OCI-LY7 (cell line): ENCODE data around the gene MACROD1. TPM values are rescaled to one million over a fixed set of nuclear protein-coding genes. Genes with fewer than 3 reads are reported as not detected.

Experiments
- BruUV-seq: library from RNA; stranded (reverse); fragments of 400-500 nt; replicated peaks from 2 replicates; lab custom pipeline; 2021; lab: Mats Ljungman, UMichigan
- CTCF ChIA-PET: fragments of 300-600 bp; sonication (Branson Sonifier 250); formaldehyde crosslinking; loops from one replicate; lab custom pipeline; 2022; ENCODE audit warnings: antibody characterized with exemption; ENCODE audit not compliant: unreplicated experiment; lab: Charles Lee
- POLR2A ChIA-PET: fragments of 300-600 bp; sonication (Branson Sonifier 250); formaldehyde crosslinking; loops from one replicate; lab custom pipeline; 2022; ENCODE audit warnings: antibody characterized with exemption; lab: Charles Lee
- DNase-seq: peaks from one replicate; pipeline ENCODE4 v3.0.0-alpha.2; 2015; ENCODE audit warnings: low spot score
- H2AFZ ChIP-seq: fragments of 200-600 bp; sonication (generic), shearing (Covaris generic); 2 replicates; pipeline ENCODE4 v1.6.1; 2014; ENCODE audit warnings: mild to moderate bottlenecking, antibody characterized with exemption, low read length, moderate library complexity
- H3K27ac ChIP-seq: fragments of 200-600 bp; sonication (generic); 2 replicates; pipeline ENCODE4 v1.5.1; 2014; ENCODE audit warnings: mixed run types, low read depth, mild to moderate bottlenecking, moderate library complexity, low read length, inconsistent platforms; ENCODE audit not compliant: poor library complexity, severe bottlenecking
- H3K36me3 ChIP-seq: fragments of 200-600 bp; sonication (generic); 2 replicates; pipeline ENCODE4 v1.6.1; 2014; ENCODE audit warnings: mild to moderate bottlenecking, antibody characterized with exemption, low read length, moderate library complexity, mixed read lengths; ENCODE audit not compliant: insufficient read depth
- H3K4me1 ChIP-seq: fragments of 200-600 bp; sonication (generic); 2 replicates; pipeline ENCODE4 v1.5.1; 2014; ENCODE audit warnings: mild to moderate bottlenecking, low read length; ENCODE audit not compliant: insufficient read depth, poor library complexity, severe bottlenecking
- H3K4me2 ChIP-seq: fragments of 200-600 bp; sonication (generic); 2 replicates; pipeline ENCODE4 v1.6.1; 2014; ENCODE audit warnings: mild to moderate bottlenecking, low read length
- H3K4me3 ChIP-seq: fragments of 200-600 bp; sonication (generic); 2 replicates; pipeline ENCODE4 v1.5.1; 2014; ENCODE audit warnings: mild to moderate bottlenecking, low read depth, low read length; ENCODE audit not compliant: poor library complexity, severe bottlenecking
- H3K79me2 ChIP-seq: fragments of 200-600 bp; sonication (generic); 2 replicates; pipeline ENCODE4 v1.6.1; 2016; ENCODE audit warnings: low read depth, mild to moderate bottlenecking, low read length, moderate library complexity, mixed read lengths; ENCODE audit not compliant: insufficient read depth
- H3K9me2 ChIP-seq: fragments of 200-600 bp; sonication (generic); 2 replicates; pipeline ENCODE4 v1.6.1; 2016; ENCODE audit warnings: mild to moderate bottlenecking, low read length, mixed read lengths; ENCODE audit not compliant: insufficient read depth
- H3K9me3 ChIP-seq: fragments of 200-600 bp; sonication (generic); 2 replicates; pipeline ENCODE4 v1.6.1; 2014; ENCODE audit warnings: mild to moderate bottlenecking, mixed run types, low read length, mixed read lengths
- H4K20me1 ChIP-seq: fragments of 200-600 bp; sonication (generic); 2 replicates; pipeline ENCODE4 v1.6.1; 2014; ENCODE audit warnings: mild to moderate bottlenecking, antibody characterized with exemption, low read length, moderate library complexity, mixed read lengths; ENCODE audit not compliant: insufficient read depth
- CTCF ChIP-seq: fragments of 200-600 bp; sonication (generic); conservative IDR thresholded peaks from 2 replicates; pipeline ENCODE4 v1.5.1; 2014; ENCODE audit warnings: mild to moderate bottlenecking, antibody characterized with exemption, low read length, moderate library complexity, mixed read lengths
- EZH2phosphoT487 ChIP-seq: fragments of 200-600 bp; sonication (generic); IDR thresholded peaks from 2 replicates; pipeline ENCODE4 v1.6.1; 2018; ENCODE audit warnings: low read depth, borderline replicate concordance, mild to moderate bottlenecking, mixed run types, antibody characterized with exemption, low read length, moderate library complexity, mixed read lengths
- intact Hi-C: fragments of 100-400 bp; cut with micrococcal nuclease; formaldehyde crosslinking; loops from one replicate; pipeline ENCODE4 v1.10.0; 2022; ENCODE audit not compliant: unreplicated experiment
- total RNA-seq, 2 experiments: library from RNA; depleted of rRNA in 1 of 2; stranded (reverse); fragments of >200 nt in 1 of 2; shearing (Covaris generic) in 1 of 2; gene quantifications; 2 replicates each; pipeline ENCODE4 v1.2.3, GENCODE V29; 2014 to 2022

MACROD1 gene
- total RNA-seq, 2 experiments from 2014 or later: 14.7 to 25.4 TPM

DNA sequence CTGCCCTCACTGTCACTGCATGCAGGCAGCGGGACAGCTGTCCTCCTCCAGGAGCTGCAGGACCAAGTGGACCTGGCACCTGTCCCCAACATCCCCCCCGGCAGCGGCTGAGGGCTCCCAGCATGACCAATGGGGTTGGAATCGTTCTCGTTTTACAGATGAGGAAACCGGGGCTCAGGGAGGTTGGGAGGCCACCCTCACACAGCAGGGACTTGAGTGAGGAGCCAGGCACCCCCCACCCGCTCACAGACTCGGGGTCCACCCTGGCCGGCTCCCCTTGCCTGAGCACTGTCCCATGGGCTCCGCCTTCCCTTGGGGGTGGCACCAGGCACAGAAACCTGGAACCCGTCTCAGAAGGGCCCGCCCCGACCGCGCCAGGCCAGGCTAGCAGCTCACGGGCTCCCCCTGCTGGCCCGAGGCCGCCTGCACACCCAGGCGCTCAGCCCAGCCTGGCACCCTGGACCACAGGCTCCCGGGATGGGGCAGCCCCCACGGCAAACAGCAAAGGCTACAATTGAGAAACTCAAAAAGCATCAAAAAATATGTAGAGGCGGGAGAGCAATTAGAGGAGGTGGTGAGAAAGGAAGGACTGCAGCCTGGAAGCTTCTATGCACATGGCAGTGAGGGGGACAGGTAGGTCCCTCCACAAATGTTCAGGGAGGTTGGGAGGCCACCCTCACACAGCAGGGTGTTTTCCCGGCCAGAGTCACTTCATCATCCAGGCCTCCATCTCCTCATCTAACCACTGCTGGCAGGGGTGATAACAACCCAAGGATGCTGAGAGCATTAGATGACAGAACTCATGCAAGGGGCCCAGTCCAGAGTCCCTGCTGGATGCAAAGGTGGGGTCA lies 12.8 kb downstream of the MACROD1 start:
- DNase-seq: peak; percentile 60
- Histone ChIP-seq H3K36me3 (no peaks in the 10 kb centered on the region), H3K9me2 (no peaks in the 10 kb centered on the region), H4K20me1 (no peaks in the 10 kb centered on the region), H3K4me2 (no peak overlapping the region; the same call in 1 of the 2 replicates), H3K4me1 (no peaks in the 10 kb centered on the region), H3K79me2 (no peaks in the 10 kb centered on the region), H2AFZ (no peak overlapping the region), H3K27ac (no peak overlapping the region), H3K9me3 (no peaks in the 10 kb centered on the region), H3K4me3 (no peak overlapping the region)
- ChIA-PET CTCF (interaction anchor here (0.6 kb wide), 1 partner anchor 307 kb away, joined by 3 read pairs; no protein-coding TSS in a partner anchor), POLR2A (interaction anchor here (0.7 kb wide), 1 partner anchor 122 kb away, joined by 3 read pairs; no protein-coding TSS in a partner anchor)
- no peak for TF ChIP-seq EZH2phosphoT487
- TF ChIP-seq CTCF: peak; percentile 98
- BruUV-seq: no TSS peak
- intact Hi-C loops: no loop called here

GRCh38 chr11:64151337-64151736 lies 14.6 kb downstream of the MACROD1 start:
- POLR2A ChIA-PET: interaction anchor here (0.6 kb wide), 1 partner anchor 15 kb away, joined by 3 read pairs; no protein-coding TSS in a partner anchor

More at GRCh38 chr11:64151337-64151736, 14.6 kb downstream of the MACROD1 start:
- intact Hi-C loops: no loop called here
- Histone ChIP-seq H3K79me2 (no peaks in the 10 kb centered on the region), H4K20me1 (no peaks in the 10 kb centered on the region), H3K36me3 (no peaks in the 10 kb centered on the region), H3K9me2 (no peaks in the 10 kb centered on the region), H2AFZ (no peak overlapping the region), H3K27ac (no peak overlapping the region), H3K4me2 (no peak overlapping the region), H3K9me3 (no peaks in the 10 kb centered on the region), H3K4me1 (no peaks in the 10 kb centered on the region), H3K4me3 (no peak overlapping the region)
- CTCF ChIA-PET: interaction anchor here (0.5 kb wide), 1 partner anchor 235 kb away, joined by 4 read pairs; the partner anchor contains the start of gene RCOR2
- TF ChIP-seq CTCF (no peak), EZH2phosphoT487 (no peak)
- no peak for DNase-seq
- BruUV-seq: no TSS peak
